DND-41 (cell line): ENCODE measurements around the gene ITPR2.
"Not testable (repeated sequence)": the region's sequence is repeated elsewhere in the genome, so short reads cannot be mapped to it uniquely, and the experiment has no call there.

Experiments
- ATAC-seq: fragments of 200-7000 bp; cut with Tn5 transposase; 3 replicates; pipeline ENCODE4 v1.9.1; 2021; ENCODE audit warnings: low read depth; ENCODE audit not compliant: insufficient read depth
- DNase-seq: peaks from one replicate; pipeline ENCODE4 v3.0.0-alpha.2; 2020
- H2AFZ ChIP-seq: 2 replicates; pipeline ENCODE4 v1.6.0; 2012; ENCODE audit warnings: low read depth, low read length
- H3K27ac ChIP-seq: 2 replicates; pipeline ENCODE4 v1.5.1; 2012; ENCODE audit warnings: low read length, inconsistent platforms
- H3K27me3 ChIP-seq: fragments of 200-600 bp; sonication (generic); 2 replicates; pipeline ENCODE4 v1.6.0; 2012; ENCODE audit warnings: low read length, mild to moderate bottlenecking, inconsistent platforms; ENCODE audit not compliant: insufficient read depth, poor library complexity
- H3K36me3 ChIP-seq: 2 replicates; pipeline ENCODE4 v1.5.1; 2012; ENCODE audit warnings: low read length, inconsistent platforms; ENCODE audit not compliant: insufficient read depth
- H3K4me1 ChIP-seq: 2 replicates; pipeline ENCODE4 v1.5.1; 2012; ENCODE audit warnings: mild to moderate bottlenecking, low read length; ENCODE audit not compliant: insufficient read depth
- H3K4me2 ChIP-seq: 2 replicates; pipeline ENCODE4 v1.6.0; 2012; ENCODE audit warnings: mild to moderate bottlenecking, moderate library complexity, low read length, inconsistent platforms; ENCODE audit not compliant: insufficient read depth
- H3K4me3 ChIP-seq, 2 experiments: fragments of 200-600 bp in 1 of 2; shearing (Covaris generic) in 1 of 2; 2 replicates each; pipeline ENCODE4 v1.5.1; 2012 to 2016; ENCODE audit warnings: inconsistent platforms in 2 of 2, low read length in 2 of 2, mild to moderate bottlenecking in 2 of 2, low read depth in 1 of 2, moderate library complexity in 1 of 2
- H3K79me2 ChIP-seq: 2 replicates; pipeline ENCODE4 v1.6.0; 2012; ENCODE audit warnings: low read length, inconsistent platforms; ENCODE audit not compliant: insufficient read depth
- H3K9ac ChIP-seq: 2 replicates; pipeline ENCODE4 v1.6.0; 2012; ENCODE audit warnings: low read depth, mild to moderate bottlenecking, inconsistent platforms, low read length, moderate library complexity
- H3K9me3 ChIP-seq: 2 replicates; pipeline ENCODE4 v1.5.1; 2012; ENCODE audit warnings: low read length, moderate library complexity, mild to moderate bottlenecking, inconsistent platforms; ENCODE audit not compliant: insufficient read depth, severe bottlenecking
- H4K20me1 ChIP-seq: 2 replicates; pipeline ENCODE4 v1.6.0; 2012; ENCODE audit warnings: low read length; ENCODE audit not compliant: insufficient read depth
- CTCF ChIP-seq: IDR thresholded peaks from 2 replicates; pipeline ENCODE4 v1.5.1; 2012; ENCODE audit warnings: borderline replicate concordance, low read length, moderate library complexity, mild to moderate bottlenecking; ENCODE audit not compliant: poor library complexity, severe bottlenecking; ENCODE audit errors: extremely low read depth
- EZH2 ChIP-seq: IDR thresholded peaks from 3 replicates; pipeline ENCODE4 v1.6.1; 2012; ENCODE audit warnings: borderline replicate concordance, low read depth, mild to moderate bottlenecking, moderate library complexity, low read length, inconsistent platforms; ENCODE audit not compliant: severe bottlenecking

The ITPR2 gene

GRCh38 chr12:26783131-26783526 lies 49.9 kb downstream of the ITPR2 start:
- Histone ChIP-seq H3K9me3 (peaks cover 3% of the 10 kb centered on the region), H3K4me3 (no peak overlapping the region), H3K79me2 (no peaks in the 10 kb centered on the region), H2AFZ (no peak overlapping the region), H3K27ac (no peak overlapping the region), H3K36me3 (peaks cover 59% of the 10 kb centered on the region), H4K20me1 (no peaks in the 10 kb centered on the region), H3K4me1 (no peaks in the 10 kb centered on the region), H3K9ac (no peak overlapping the region), H3K27me3 (no peaks in the 10 kb centered on the region), H3K4me2 (no peak overlapping the region)
- ATAC-seq: no peak
- TF ChIP-seq EZH2 (no peak), CTCF (no peak)
- no peak for DNase-seq

GRCh38 chr12:26782372-26783130 lies 50.4 kb downstream of the ITPR2 start:
- no peak overlapping the region for H3K9ac ChIP-seq
- no peaks in the 10 kb centered on the region for H3K27me3 ChIP-seq
- H3K36me3 ChIP-seq: peaks cover 61% of the 10 kb centered on the region
- ATAC-seq: no peak
- no peak for DNase-seq
- no peak overlapping the region for H2AFZ ChIP-seq
- no peaks in the 10 kb centered on the region for H3K4me1 ChIP-seq
- H3K4me3 ChIP-seq: no peak overlapping the region
- H3K4me2 ChIP-seq: no peak overlapping the region
- H3K79me2 ChIP-seq: no peaks in the 10 kb centered on the region
- no peaks in the 10 kb centered on the region for H4K20me1 ChIP-seq
- peaks cover 8% of the 10 kb centered on the region for H3K9me3 ChIP-seq
- TF ChIP-seq EZH2 (no peak), CTCF (no peak)
- no peak overlapping the region for H3K27ac ChIP-seq

- not testable (repeated sequence) for H3K9ac ChIP-seq, ATAC-seq, H3K79me2 ChIP-seq, H3K4me1 ChIP-seq, H3K27me3 ChIP-seq, H3K4me3 ChIP-seq, H3K4me2 ChIP-seq, DNase-seq, H3K9me3 ChIP-seq, H2AFZ ChIP-seq, H3K27ac ChIP-seq, H4K20me1 ChIP-seq
- peaks cover 55% of the 10 kb centered on the region; the same call in 1 of the 2 replicates for H3K36me3 ChIP-seq
Measured at GRCh38 chr12:26780656-26781055, 52.3 kb downstream of the ITPR2 start.

- not testable (repeated sequence) for H3K9me3 ChIP-seq, H3K27me3 ChIP-seq, DNase-seq, H3K9ac ChIP-seq, H4K20me1 ChIP-seq, H3K4me2 ChIP-seq, H2AFZ ChIP-seq, H3K4me1 ChIP-seq, H3K27ac ChIP-seq, ATAC-seq, H3K79me2 ChIP-seq, H3K4me3 ChIP-seq
- H3K36me3 ChIP-seq: peaks cover 57% of the 10 kb centered on the region
Measured at GRCh38 chr12:26778173-26778775, 54.7 kb downstream of the ITPR2 start.
